SK-N-SH (cell line): ENCODE data around the gene CDK18. TPM values are rescaled to one million over a fixed set of nuclear protein-coding genes. Genes with fewer than 3 reads are reported as not detected.

ENCODE experiments used
- CTCF ChIA-PET: fragments of 300-600, 350-600 bp; formaldehyde crosslinking; extraction: SDS; loops from one replicate; lab custom pipeline; 2021; lab: Yijun Ruan, JAX
- POLR2A ChIA-PET: fragments of 350-600 bp; sonication (Branson Sonifier 250); formaldehyde crosslinking; extraction: SDS; loops from one replicate; lab custom pipeline; 2020; ENCODE audit warnings: antibody characterized with exemption, inconsistent platforms; lab: Yijun Ruan, JAX
- DNase-seq: peaks from one replicate; pipeline ENCODE4 v3.0.0; 2012
- H2AFZ ChIP-seq: fragments of 200-600 bp; sonication (generic); 2 replicates; pipeline ENCODE4 v1.8.1; 2016; ENCODE audit warnings: antibody characterized with exemption, mild to moderate bottlenecking, low read depth
- H3F3A ChIP-seq: fragments of 200-600 bp; sonication (generic); replicated peaks from 2 replicates; pipeline ENCODE3; 2016; ENCODE audit warnings: antibody characterized with exemption, mild to moderate bottlenecking; ENCODE audit not compliant: insufficient read depth
- H3K27ac ChIP-seq, 2 experiments: fragments of 200-500 bp in 1 of 2; fragments of 200-600 bp in 1 of 2; sonication (Bioruptor generic) in 1 of 2; sonication (generic), shearing (Covaris generic) in 1 of 2; 2 replicates each; pipeline versions ENCODE4 v1.5.1 to v1.6.1; 2014 to 2016; ENCODE audit warnings: low read depth in 2 of 2, inconsistent platforms in 1 of 2, low read length in 1 of 2, mild to moderate bottlenecking in 1 of 2, mixed read lengths in 1 of 2
- H3K27me3 ChIP-seq: fragments of 200-600 bp; sonication (generic), shearing (Covaris generic); 2 replicates; pipeline ENCODE4 v1.6.1; 2016; ENCODE audit warnings: mixed run types; ENCODE audit not compliant: insufficient read depth
- H3K36me3 ChIP-seq, 2 experiments: fragments of 200-500 bp in 1 of 2; fragments of 200-600 bp in 1 of 2; sonication (Bioruptor generic) in 1 of 2; sonication (generic) in 1 of 2; replicated peaks in 1 of 2; 2 replicates each; pipeline versions ENCODE3 to v1.5.1; 2014 to 2016; ENCODE audit warnings: low read length in 1 of 2, mild to moderate bottlenecking in 1 of 2; ENCODE audit not compliant: insufficient read depth in 2 of 2, control insufficient read depth in 1 of 2
- H3K4me1 ChIP-seq, 2 experiments: fragments of 200-500 bp in 1 of 2; fragments of 200-600 bp in 1 of 2; sonication (Bioruptor generic) in 1 of 2; sonication (generic), shearing (Covaris generic) in 1 of 2; 2 replicates each; pipeline versions ENCODE4 v1.5.1 to v1.6.1; 2014 to 2016; ENCODE audit warnings: low read depth in 1 of 2, low read length in 1 of 2, mixed run types in 1 of 2; ENCODE audit not compliant: insufficient read depth in 2 of 2, control insufficient read depth in 1 of 2
- H3K4me2 ChIP-seq: fragments of 200-600 bp; sonication (generic), shearing (Covaris generic); 2 replicates; pipeline ENCODE4 v1.6.1; 2017; ENCODE audit warnings: mixed run types
- H3K4me3 ChIP-seq, 2 experiments: fragments of 200-500 bp in 1 of 2; fragments of 200-600 bp in 1 of 2; sonication (Bioruptor generic) in 1 of 2; sonication (generic), shearing (Covaris generic) in 1 of 2; 2 replicates each; pipeline versions ENCODE4 v1.5.1 to v1.8.1; 2014 to 2016; ENCODE audit warnings: low read depth in 2 of 2, inconsistent platforms in 1 of 2, low read length in 1 of 2, mild to moderate bottlenecking in 1 of 2, mixed read lengths in 1 of 2, moderate library complexity in 1 of 2
- H3K79me2 ChIP-seq: fragments of 200-600 bp; sonication (generic); 2 replicates; pipeline ENCODE4 v1.8.1; 2017; ENCODE audit warnings: mild to moderate bottlenecking; ENCODE audit not compliant: insufficient read depth
- H3K9ac ChIP-seq: fragments of 200-600 bp; sonication (generic); 2 replicates; pipeline ENCODE4 v1.6.1; 2017; ENCODE audit warnings: mixed run types
- H3K9me2 ChIP-seq: fragments of 200-600 bp; sonication (generic); 2 replicates; pipeline ENCODE4 v1.6.1; 2017; ENCODE audit warnings: mixed run types
- H3K9me3 ChIP-seq: fragments of 200-600 bp; sonication (generic); 2 replicates; pipeline ENCODE4 v1.6.1; 2017; ENCODE audit warnings: mixed run types, mild to moderate bottlenecking, moderate library complexity
- H4K20me1 ChIP-seq: fragments of 200-600 bp; sonication (generic); 2 replicates; pipeline ENCODE4 v1.6.1; 2017; ENCODE audit warnings: mild to moderate bottlenecking, mixed run types; ENCODE audit not compliant: insufficient read depth
- CHD2 ChIP-seq: fragments of 150-350 bp; IDR thresholded peaks from 2 replicates; pipeline ENCODE4 v1.6.1; 2018; ENCODE audit warnings: low read length; ENCODE audit not compliant: partially characterized antibody
- ELF1 ChIP-seq: IDR thresholded peaks from 2 replicates; pipeline ENCODE4 v1.4.0; 2012
- FOXM1 ChIP-seq: IDR thresholded peaks from 2 replicates; pipeline ENCODE4 v1.4.0; 2012; ENCODE audit warnings: low read depth, mild to moderate bottlenecking
- GATA2 ChIP-seq: sonication (generic); formaldehyde crosslinking; IDR thresholded peaks from 2 replicates; pipeline ENCODE4 v1.5.0; 2020; ENCODE audit warnings: mild to moderate bottlenecking, missing genetic modification reagents
- MEF2A ChIP-seq: IDR thresholded peaks from 2 replicates; pipeline ENCODE4 v1.4.0; 2012; ENCODE audit warnings: low read depth, borderline replicate concordance
- MXI1 ChIP-seq: IDR thresholded peaks from 2 replicates; pipeline ENCODE4 v1.6.1; 2012; ENCODE audit warnings: mild to moderate bottlenecking, low read depth, low read length, improper control_type of control experiment
- NRF1 ChIP-seq: IDR thresholded peaks from 2 replicates; pipeline ENCODE4 v1.6.1; 2012; ENCODE audit warnings: low read depth, mild to moderate bottlenecking, low read length
- RAD21 ChIP-seq: IDR thresholded peaks from 2 replicates; pipeline ENCODE4 v1.6.1; 2012; ENCODE audit warnings: mild to moderate bottlenecking, low read length
- RFX5 ChIP-seq: IDR thresholded peaks from 2 replicates; pipeline ENCODE4 v1.6.1; 2012; ENCODE audit warnings: mild to moderate bottlenecking, improper control_type of control experiment, low read length
- TAF1 ChIP-seq: IDR thresholded peaks from 2 replicates; pipeline ENCODE4 v1.6.1; 2012; ENCODE audit warnings: low read depth, mild to moderate bottlenecking, low read length, moderate library complexity, borderline replicate concordance
- TCF12 ChIP-seq: IDR thresholded peaks from 2 replicates; pipeline ENCODE4 v1.4.0; 2012
- TEAD4 ChIP-seq: IDR thresholded peaks from 2 replicates; pipeline ENCODE4 v1.4.0; 2012; ENCODE audit warnings: mild to moderate bottlenecking, borderline replicate concordance; ENCODE audit not compliant: insufficient read depth
- WGBS: methylation state at CpG from one replicate; pipeline ENCODE4 v1.1.6; 2017; ENCODE audit warnings: low lambda C conversion rate; 5-methylcytosine and 5-hydroxymethylcytosine counted together
- polyA plus RNA-seq, 3 experiments: library from polyadenylated mRNA; depleted of rRNA; stranded (reverse); fragments of >200 nt; gene quantifications; 2 replicates each; pipeline ENCODE4 v1.2.3, GENCODE V29; 2012
- TF ChIP-seq, protein P1 (sequence below): IDR thresholded peaks from 2 replicates; pipeline ENCODE4 v1.4.0; 2012; ENCODE audit warnings: low read depth, borderline replicate concordance
- TF ChIP-seq, protein P2 (sequence below): fragments of 150-350 bp; IDR thresholded peaks from 2 replicates; pipeline ENCODE4 v1.6.1; 2017; ENCODE audit warnings: antibody characterized with exemption, low read length, low read depth, borderline replicate concordance
- TF ChIP-seq, protein P3 (sequence below): IDR thresholded peaks from 2 replicates; pipeline ENCODE4; 2012

CDK18 gene
- polyA plus RNA-seq, 1 of the 3 experiments (the other 2 are of a cell fraction), result 2.5 TPM

DNA sequence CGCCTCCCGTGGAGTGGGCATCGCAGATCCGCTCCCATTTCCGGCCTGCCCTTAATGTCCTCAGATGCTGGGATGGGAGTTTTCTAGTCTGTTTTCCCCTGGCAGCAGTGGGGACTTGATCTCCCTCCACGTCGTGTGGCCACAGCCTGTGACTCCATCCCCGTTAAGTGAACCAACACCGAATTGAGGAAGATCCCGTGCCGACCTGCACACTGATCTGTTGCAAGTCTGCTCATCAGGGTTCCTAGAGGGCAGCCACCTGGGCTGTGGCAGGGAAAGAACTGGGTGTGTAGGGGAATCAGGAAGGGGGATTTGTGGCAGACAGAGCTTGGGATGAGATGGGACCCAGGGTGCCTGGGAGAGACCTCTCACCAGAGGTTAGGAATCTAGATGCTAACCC, 23.3 kb upstream of the CDK18 start:
- 73% methylated on average over 11 of the region's 11 CpGs for WGBS
- H3K9me3 ChIP-seq, result no peaks in the 10 kb centered on the region
- H3K9me2 ChIP-seq, result no peaks in the 10 kb centered on the region
- H3K4me1 ChIP-seq, result peaks cover 5 to 7% of the 10 kb centered on the region in 2 experiments; a peak in 2 of 4 replicates
- H3K4me2 ChIP-seq, result no peak overlapping the region
- DNase-seq, result no peak
- TF ChIP-seq, protein P1, sequence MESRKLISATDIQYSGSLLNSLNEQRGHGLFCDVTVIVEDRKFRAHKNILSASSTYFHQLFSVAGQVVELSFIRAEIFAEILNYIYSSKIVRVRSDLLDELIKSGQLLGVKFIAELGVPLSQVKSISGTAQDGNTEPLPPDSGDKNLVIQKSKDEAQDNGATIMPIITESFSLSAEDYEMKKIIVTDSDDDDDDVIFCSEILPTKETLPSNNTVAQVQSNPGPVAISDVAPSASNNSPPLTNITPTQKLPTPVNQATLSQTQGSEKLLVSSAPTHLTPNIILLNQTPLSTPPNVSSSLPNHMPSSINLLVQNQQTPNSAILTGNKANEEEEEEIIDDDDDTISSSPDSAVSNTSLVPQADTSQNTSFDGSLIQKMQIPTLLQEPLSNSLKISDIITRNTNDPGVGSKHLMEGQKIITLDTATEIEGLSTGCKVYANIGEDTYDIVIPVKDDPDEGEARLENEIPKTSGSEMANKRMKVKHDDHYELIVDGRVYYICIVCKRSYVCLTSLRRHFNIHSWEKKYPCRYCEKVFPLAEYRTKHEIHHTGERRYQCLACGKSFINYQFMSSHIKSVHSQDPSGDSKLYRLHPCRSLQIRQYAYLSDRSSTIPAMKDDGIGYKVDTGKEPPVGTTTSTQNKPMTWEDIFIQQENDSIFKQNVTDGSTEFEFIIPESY, result no peak
- TF ChIP-seq, protein P2, sequence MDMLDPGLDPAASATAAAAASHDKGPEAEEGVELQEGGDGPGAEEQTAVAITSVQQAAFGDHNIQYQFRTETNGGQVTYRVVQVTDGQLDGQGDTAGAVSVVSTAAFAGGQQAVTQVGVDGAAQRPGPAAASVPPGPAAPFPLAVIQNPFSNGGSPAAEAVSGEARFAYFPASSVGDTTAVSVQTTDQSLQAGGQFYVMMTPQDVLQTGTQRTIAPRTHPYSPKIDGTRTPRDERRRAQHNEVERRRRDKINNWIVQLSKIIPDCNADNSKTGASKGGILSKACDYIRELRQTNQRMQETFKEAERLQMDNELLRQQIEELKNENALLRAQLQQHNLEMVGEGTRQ, result no peak
- TF ChIP-seq TAF1 (no peak), TCF12 (no peak), FOXM1 (no peak), MEF2A (no peak), CHD2 (no peak), GATA2 (CRISPR knock-in tag) (no peak), RFX5 (no peak), RAD21 (no peak), TEAD4 (no peak), MXI1 (no peak), NRF1 (no peak), ELF1 (no peak)
- TF ChIP-seq, protein P3, sequence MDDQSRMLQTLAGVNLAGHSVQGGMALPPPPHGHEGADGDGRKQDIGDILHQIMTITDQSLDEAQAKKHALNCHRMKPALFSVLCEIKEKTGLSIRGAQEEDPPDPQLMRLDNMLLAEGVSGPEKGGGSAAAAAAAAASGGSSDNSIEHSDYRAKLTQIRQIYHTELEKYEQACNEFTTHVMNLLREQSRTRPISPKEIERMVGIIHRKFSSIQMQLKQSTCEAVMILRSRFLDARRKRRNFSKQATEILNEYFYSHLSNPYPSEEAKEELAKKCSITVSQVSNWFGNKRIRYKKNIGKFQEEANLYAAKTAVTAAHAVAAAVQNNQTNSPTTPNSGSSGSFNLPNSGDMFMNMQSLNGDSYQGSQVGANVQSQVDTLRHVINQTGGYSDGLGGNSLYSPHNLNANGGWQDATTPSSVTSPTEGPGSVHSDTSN, result no peak
- peaks cover 21% of the 10 kb centered on the region; the same call in 1 of the 2 replicates for H3K27me3 ChIP-seq
- no peaks in the 10 kb centered on the region for H3K36me3 ChIP-seq
- no peaks in the 10 kb centered on the region for H3K79me2 ChIP-seq
- POLR2A ChIA-PET, result no interaction called here
- CTCF ChIA-PET, result interaction anchor here (0.6 to 45.6 kb wide), 8 partner anchors 17 to 208 kb away, joined by 3 to 1333 read pairs (median 4); no protein-coding TSS in a partner anchor
- H2AFZ ChIP-seq, result no peak overlapping the region
- H3K9ac ChIP-seq, result no peak overlapping the region
- no peak overlapping the region for H3K27ac ChIP-seq
- no peak overlapping the region for H3K4me3 ChIP-seq
- H4K20me1 ChIP-seq, result peaks cover 3% of the 10 kb centered on the region; the same call in 1 of the 2 replicates
- H3F3A ChIP-seq, result no peaks in the 10 kb centered on the region
